GM18507 (cell line): ENCODE results near the gene RNF182.
"Not testable (repeated sequence)": the region's sequence is repeated elsewhere in the genome, so short reads cannot be mapped to it uniquely, and the experiment has no call there.

Experiments
- DNase-seq: peaks from one replicate; pipeline ENCODE4 v3.0.0; 2011; ENCODE audit warnings: low read depth; ENCODE audit not compliant: insufficient read length; ENCODE audit errors: extremely low spot score
- FAIRE-seq: peaks from 2 replicates; lab custom pipeline; 2011; peaks lifted over from hg19 to GRCh38; lab: Jason Lieb, UNC

Gene RNF182

DNA sequence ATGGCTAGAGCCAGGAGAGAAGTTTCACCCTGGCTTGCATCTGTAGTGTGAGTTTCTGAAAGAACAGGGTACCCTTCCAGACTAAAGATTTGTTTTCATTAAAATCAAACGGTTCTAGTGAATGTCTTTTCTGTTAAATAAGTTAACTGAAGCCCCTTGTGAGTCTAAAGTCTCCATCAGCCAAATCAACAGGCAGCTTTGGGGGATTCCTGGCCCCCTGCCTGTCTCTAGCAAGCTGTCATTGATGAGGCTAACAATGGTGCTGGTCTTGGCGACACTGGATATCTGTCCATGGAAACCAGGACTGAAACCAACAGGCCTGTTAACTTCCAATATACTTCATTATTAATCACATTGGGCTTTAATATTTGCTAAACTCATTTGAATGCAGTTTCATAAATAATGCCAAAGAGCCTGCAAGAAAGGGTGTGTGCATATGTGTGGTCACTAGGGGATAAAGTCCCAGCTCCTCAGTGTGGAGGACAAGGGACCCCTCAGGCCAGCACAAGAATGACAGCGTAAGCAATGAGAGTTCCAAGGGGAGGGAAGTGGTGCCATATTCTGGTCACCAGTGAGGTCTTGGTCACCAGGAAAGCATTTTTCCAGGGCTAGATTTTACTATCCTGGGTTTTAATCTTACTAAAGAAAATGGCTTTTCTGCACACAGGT lies 9.1 kb upstream of the RNF182 start:
- no peak for FAIRE-seq
- no peak for DNase-seq

- FAIRE-seq (no peak), DNase-seq (no peak)
Observed at GRCh38 chr6:13916230-13916944, 8.4 kb upstream of the RNF182 start.

DNA sequence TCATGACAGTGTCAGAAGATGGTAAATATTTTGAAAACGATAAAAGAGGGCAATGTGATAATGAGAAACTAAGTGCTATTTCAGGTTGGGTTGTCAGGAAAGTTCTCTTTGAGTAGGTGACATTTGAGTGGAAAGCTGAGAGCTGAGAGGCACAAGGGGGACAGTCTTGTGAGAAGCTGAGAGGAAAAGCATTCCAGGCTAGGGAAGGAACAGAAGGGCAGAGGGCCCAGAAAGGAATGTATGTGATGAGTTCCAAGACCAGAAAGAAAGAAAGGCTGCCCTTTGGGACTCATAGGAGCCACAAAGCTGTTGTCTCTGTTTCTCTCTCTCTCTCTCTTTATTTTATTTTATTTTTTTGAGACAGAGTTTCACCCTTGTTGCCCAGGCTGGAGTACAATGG lies 7.6 kb upstream of the RNF182 start:
- DNase-seq = no peak
- FAIRE-seq = no peak

DNA sequence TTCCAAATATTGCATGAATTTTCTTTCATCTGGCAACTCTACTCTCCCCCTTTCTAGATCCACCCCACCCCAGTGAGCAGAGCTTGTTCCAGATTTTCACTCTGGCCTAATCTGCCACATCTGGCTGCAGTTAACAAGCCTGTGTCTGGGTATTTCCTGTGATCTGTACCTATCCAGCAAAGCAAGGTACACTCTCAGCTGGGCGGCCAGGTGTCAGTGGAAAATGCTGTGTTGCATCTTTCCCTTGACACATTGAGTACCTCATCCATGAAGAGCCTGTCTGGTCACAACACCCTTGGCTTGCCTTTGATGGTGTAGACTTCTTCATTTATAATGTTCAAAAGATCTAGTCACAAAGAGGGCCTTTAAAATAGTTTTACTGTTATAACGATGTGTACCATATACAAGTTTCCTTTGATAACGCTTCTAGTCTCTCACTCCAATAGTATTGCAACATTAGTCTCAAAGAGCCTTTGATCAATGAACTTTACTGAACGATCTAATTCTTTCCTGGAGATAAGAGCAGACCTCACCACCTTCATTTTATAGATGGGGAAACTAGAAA lies 6.0 kb upstream of the RNF182 start:
- FAIRE-seq = no peak
- no peak for DNase-seq

- DNase-seq = no peak
- FAIRE-seq = no peak
Observed at GRCh38 chr6:13919861-13920260, 4.9 kb upstream of the RNF182 start.

- DNase-seq (no peak), FAIRE-seq (no peak)
Observed at GRCh38 chr6:13920552-13920951, 4.2 kb upstream of the RNF182 start.

- FAIRE-seq = no peak
- DNase-seq = no peak
Observed at GRCh38 chr6:13922750-13923149, 2.0 kb upstream of the RNF182 start.

GRCh38 chr6:13923527-13924145 lies 1.1 kb upstream of the RNF182 start:
- DNase-seq (no peak), FAIRE-seq (no peak)

DNA sequence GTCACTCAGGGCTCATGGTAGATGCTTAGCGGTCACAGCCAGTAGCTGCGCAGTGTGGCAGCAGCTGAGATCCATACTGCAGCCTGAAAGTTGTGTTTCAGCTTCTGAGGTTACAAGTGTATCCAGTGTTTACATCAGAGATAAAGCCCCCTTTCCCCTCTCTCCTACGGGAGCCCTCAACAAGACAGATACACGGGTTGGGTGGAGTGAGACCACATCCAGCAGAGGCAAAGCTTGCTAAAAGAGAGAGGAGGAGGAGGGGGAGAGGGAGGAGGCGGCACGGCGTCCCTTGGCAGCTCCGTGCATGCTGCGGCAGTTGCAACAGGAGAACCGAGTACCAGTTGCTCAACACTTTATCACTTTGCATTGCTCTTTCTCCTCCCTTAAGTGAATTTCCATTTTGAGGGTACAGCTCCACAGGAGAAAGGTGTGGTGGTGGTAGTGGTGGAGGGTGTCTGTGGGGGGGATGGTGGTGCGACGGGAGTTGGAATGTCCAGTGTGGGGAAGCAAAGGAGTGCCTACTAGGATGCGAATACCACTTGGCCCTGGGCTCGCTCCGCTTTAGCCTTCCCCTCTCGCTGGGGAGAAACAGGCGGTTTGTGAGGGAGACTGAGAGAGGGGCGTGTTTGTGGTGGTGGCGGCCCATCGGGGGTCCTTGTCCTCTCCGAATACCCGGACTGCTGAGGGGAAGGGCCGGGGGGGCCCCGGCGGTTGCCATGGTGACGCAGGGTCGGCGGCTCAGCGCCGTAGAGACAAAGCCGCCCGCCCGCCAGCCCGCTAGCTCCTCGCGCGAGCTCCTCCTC lies 405 bp upstream of the RNF182 start:
- no peak for DNase-seq
- no peak for FAIRE-seq

DNA sequence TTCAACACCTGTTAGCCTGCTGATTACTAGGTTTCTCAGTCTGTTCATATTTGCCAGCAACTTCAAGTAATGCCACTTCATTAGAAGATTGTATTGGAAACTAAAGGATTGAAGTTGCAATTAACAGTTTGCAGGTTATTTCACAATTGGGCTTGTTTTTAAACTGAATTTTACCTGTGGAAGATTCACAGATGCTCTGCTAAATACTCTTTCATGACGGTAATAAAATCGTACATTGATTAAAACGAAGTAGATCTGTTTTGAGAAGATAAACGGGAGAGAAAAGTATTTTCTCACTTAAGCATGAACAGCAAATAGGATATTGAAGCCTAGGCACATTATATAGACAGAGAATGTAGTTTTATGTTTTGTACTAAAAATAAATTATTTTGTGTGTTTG lies 1.6 kb downstream of the RNF182 start:
- FAIRE-seq (no peak), DNase-seq (no peak)

GRCh38 chr6:13927203-13927602 lies 2.5 kb downstream of the RNF182 start:
- FAIRE-seq (no peak), DNase-seq (no peak)

- no peak for FAIRE-seq
- no peak for DNase-seq
Observed at GRCh38 chr6:13929196-13929595, 4.4 kb downstream of the RNF182 start.

DNA sequence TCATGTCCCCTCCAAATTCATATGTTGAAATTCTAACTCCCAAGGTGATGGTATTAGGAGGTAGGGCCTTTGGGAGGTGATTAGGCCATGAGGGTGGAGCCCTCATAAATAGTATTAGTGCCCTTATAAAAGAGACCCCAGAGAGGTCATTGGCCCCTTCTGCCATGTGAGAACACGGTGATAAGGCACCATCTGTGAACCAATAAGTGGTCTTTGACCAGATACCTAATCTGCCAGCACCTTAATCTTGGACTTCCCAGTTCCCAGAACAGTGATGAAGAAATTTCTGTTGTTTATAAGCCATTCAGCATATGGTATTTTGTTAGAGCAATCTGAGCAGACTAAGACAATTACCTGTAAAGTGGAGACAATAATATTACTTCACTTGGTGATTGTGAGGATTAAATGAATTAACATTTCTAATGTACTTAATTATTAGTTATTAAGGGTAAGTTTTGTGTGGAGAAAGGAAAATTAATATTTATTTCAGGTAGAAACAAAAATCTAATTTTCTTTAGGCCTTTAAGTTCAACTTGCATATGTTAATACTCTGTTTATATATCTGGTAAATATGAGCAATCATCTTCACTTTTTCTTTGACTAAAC lies 7.1 kb downstream of the RNF182 start:
- no peak for DNase-seq
- FAIRE-seq = no peak

GRCh38 chr6:13932785-13933184 lies 8.0 kb downstream of the RNF182 start:
- FAIRE-seq = no peak

GRCh38 chr6:13934721-13935120 lies 10.0 kb downstream of the RNF182 start:
- no peak for DNase-seq
- FAIRE-seq = no peak

More at GRCh38 chr6:13932785-13933184, 8.0 kb downstream of the RNF182 start:
- no peak for DNase-seq

DNA sequence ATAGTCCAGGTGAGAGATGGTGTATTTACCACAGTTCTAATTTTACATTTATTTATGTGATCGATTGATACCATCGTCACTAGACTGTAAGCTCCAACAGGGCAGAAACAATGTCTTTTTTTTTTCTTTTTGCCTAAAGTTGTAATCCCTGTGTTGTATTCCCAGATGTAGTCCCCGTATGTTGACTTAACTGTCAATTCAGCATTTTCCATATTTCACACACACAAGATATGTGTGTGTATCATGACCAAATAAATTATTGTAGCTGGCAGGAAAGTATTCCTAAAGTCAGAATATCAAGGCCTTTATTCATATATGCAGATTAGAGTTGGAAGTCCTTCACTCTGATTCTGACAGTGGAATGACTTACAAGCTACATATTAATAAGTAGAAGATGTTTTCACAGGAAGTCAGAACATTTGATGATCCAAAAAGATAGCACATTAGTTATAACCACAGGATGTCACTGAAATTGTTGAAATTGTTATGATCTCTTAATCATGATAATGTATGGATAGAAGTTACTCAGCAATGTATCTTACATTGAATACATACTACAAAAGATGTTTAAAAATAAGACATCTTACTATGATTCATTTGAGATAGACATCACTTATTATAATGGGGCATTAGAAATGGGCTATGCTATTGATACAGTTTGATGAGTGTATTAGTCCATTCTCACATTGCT lies 10.6 kb downstream of the RNF182 start:
- no peak for DNase-seq
- no peak for FAIRE-seq

- FAIRE-seq, DNase-seq: not testable (repeated sequence)
Observed at GRCh38 chr6:13935881-13936261, 11.1 kb downstream of the RNF182 start.

GRCh38 chr6:13941902-13942301 lies 17.1 kb downstream of the RNF182 start:
- FAIRE-seq (no peak), DNase-seq (no peak)

GRCh38 chr6:13943943-13944342 lies 19.2 kb downstream of the RNF182 start:
- FAIRE-seq (no peak), DNase-seq (no peak)
